Mesothelial cell of epicardium (in vitro differentiated cells): ENCODE results near the gene RHOJ. TPM values are rescaled to one million over a fixed set of nuclear protein-coding genes. Genes with fewer than 3 reads are reported as not detected.

ENCODE experiments used
- DNase-seq, 2 experiments: peaks; one replicate each; pipeline ENCODE4 v3.0.0; 2021; ENCODE audit warnings: low spot score in 2 of 2; ENCODE audit not compliant: unreplicated experiment in 2 of 2
- H3K27ac Mint-ChIP-seq: 2 replicates; pipeline ENCODE4 v1.8.0; 2021; ENCODE audit warnings: mixed read lengths
- H3K27me3 Mint-ChIP-seq: 2 replicates; pipeline ENCODE4 v1.8.0; 2021; ENCODE audit warnings: low read depth, mixed read lengths
- H3K36me3 Mint-ChIP-seq: 2 replicates; pipeline ENCODE4 v1.8.0; 2021; ENCODE audit warnings: mixed read lengths
- H3K4me1 Mint-ChIP-seq: 2 replicates; pipeline ENCODE4 v1.8.0; 2021; ENCODE audit warnings: mixed read lengths
- H3K4me3 Mint-ChIP-seq: 2 replicates; pipeline ENCODE4 v1.8.0; 2021; ENCODE audit warnings: mild to moderate bottlenecking, moderate library complexity, mixed read lengths
- H3K9me3 Mint-ChIP-seq: 2 replicates; pipeline ENCODE4 v1.8.0; 2021; ENCODE audit warnings: mixed read lengths
- CTCF ChIP-seq: fragments of 200-600 bp; sonication (generic); IDR thresholded peaks from one replicate; pipeline ENCODE4 v1.5.0; 2021; ENCODE audit warnings: antibody characterized with exemption; ENCODE audit not compliant: unreplicated experiment
- total RNA-seq: library from RNA; stranded (reverse); gene quantifications from 3 replicates; pipeline ENCODE4 v1.2.1, GENCODE V29; 2021

Gene RHOJ
- total RNA-seq, 1 donor from 2014 or later = 15.2 TPM

- H3K4me3 Mint-ChIP-seq = no peak overlapping the region
- no peak for TF ChIP-seq CTCF
- H3K9me3 Mint-ChIP-seq = peaks cover 5% of the 10 kb centered on the region
- no peaks in the 10 kb centered on the region for H3K27me3 Mint-ChIP-seq
- peaks cover 3% of the 10 kb centered on the region for H3K36me3 Mint-ChIP-seq
- no peak for DNase-seq
- no peaks in the 10 kb centered on the region for H3K4me1 Mint-ChIP-seq
- no peak overlapping the region for H3K27ac Mint-ChIP-seq
Measured at GRCh38 chr14:63167044-63167443, 37.2 kb upstream of the RHOJ start.

GRCh38 chr14:63174760-63175191 lies 29.5 kb upstream of the RHOJ start:
- no peak overlapping the region for H3K27ac Mint-ChIP-seq
- H3K27me3 Mint-ChIP-seq = no peaks in the 10 kb centered on the region
- no peak for DNase-seq
- H3K4me3 Mint-ChIP-seq = no peak overlapping the region
- no peaks in the 10 kb centered on the region for H3K36me3 Mint-ChIP-seq
- no peaks in the 10 kb centered on the region for H3K4me1 Mint-ChIP-seq
- H3K9me3 Mint-ChIP-seq = no peaks in the 10 kb centered on the region
- peak; percentile 53 for TF ChIP-seq CTCF

- H3K27me3 Mint-ChIP-seq = no peaks in the 10 kb centered on the region
- no peaks in the 10 kb centered on the region for H3K4me1 Mint-ChIP-seq
- no peaks in the 10 kb centered on the region for H3K9me3 Mint-ChIP-seq
- DNase-seq = no peak
- H3K4me3 Mint-ChIP-seq = no peak overlapping the region
- TF ChIP-seq CTCF = no peak
- no peaks in the 10 kb centered on the region for H3K36me3 Mint-ChIP-seq
- H3K27ac Mint-ChIP-seq = no peak overlapping the region
Measured at GRCh38 chr14:63175531-63175930, 28.7 kb upstream of the RHOJ start.

GRCh38 chr14:63178912-63179311 lies 25.3 kb upstream of the RHOJ start:
- Mint-ChIP-seq H3K27me3 (no peaks in the 10 kb centered on the region), H3K4me1 (no peaks in the 10 kb centered on the region), H3K27ac (no peak overlapping the region), H3K4me3 (no peak overlapping the region), H3K36me3 (no peaks in the 10 kb centered on the region), H3K9me3 (peaks cover 12% of the 10 kb centered on the region)
- TF ChIP-seq CTCF = no peak
- no peak for DNase-seq

- H3K36me3 Mint-ChIP-seq = no peaks in the 10 kb centered on the region
- H3K4me3 Mint-ChIP-seq = no peak overlapping the region
Measured at GRCh38 chr14:63179383-63179782, 24.9 kb upstream of the RHOJ start.

More at GRCh38 chr14:63179383-63179782, 24.9 kb upstream of the RHOJ start:
- H3K27ac Mint-ChIP-seq = no peak overlapping the region
- no peaks in the 10 kb centered on the region for H3K27me3 Mint-ChIP-seq
- no peaks in the 10 kb centered on the region for H3K4me1 Mint-ChIP-seq
- peaks cover 12% of the 10 kb centered on the region for H3K9me3 Mint-ChIP-seq
- TF ChIP-seq CTCF = no peak
- no peak for DNase-seq
